GM21381 (cell line): ENCODE results near the gene ANGPTL8.

Experiments
- ATAC-seq: cut with Tn5 transposase; IDR thresholded peaks from one replicate; pipeline ENCODE4 v1.9.1; 2021; ENCODE audit warnings: mild to moderate bottlenecking, moderate library complexity; ENCODE audit not compliant: unreplicated experiment

ANGPTL8 gene

DNA sequence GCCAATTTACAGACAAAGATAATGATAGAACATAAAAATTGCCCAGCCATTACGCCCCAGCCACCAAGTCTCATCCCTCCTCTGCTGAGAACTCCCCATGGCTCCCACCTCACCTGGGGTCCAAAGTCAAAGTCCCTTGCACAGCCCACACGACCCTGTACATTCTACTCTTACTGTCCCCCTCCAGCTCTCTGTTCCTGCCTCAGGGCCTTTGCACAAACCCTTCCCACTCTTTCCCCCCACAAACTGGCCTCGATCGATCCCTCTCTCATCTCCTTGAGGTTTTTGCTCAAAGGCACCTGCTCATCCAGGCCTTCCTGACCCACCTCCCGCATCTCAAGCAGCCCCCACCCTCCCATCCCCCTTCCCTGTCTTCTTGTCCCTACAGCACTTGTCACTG lies 21.6 kb downstream of the ANGPTL8 start:
- no peak for ATAC-seq

DNA sequence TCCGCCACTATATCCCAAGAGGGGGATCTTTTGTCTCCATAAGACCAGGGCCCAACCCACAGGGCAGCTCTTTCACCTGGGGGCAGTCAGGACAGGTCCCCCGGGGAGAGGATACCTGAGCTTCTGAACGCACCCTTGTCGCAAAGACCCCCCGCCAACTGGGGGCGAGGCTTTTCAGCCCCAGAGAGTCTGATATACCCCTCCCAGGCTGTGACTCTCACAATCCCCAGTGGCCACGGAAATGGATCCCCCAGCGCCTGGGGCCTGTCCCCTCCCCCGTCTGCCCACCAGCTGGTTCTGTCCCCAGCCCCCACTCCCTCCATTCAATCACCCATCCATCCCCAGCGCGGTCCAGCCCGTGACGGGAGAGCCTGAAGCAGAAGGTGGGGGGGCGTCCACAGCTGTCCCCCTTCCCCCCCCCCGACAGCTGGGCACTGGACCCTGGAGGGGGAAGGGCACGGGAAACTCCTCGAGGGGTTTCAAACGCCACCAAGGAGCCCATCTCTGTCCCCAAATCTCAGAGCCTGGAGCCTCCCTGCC lies 22.1 kb downstream of the ANGPTL8 start:
- ATAC-seq, result no peak

DNA sequence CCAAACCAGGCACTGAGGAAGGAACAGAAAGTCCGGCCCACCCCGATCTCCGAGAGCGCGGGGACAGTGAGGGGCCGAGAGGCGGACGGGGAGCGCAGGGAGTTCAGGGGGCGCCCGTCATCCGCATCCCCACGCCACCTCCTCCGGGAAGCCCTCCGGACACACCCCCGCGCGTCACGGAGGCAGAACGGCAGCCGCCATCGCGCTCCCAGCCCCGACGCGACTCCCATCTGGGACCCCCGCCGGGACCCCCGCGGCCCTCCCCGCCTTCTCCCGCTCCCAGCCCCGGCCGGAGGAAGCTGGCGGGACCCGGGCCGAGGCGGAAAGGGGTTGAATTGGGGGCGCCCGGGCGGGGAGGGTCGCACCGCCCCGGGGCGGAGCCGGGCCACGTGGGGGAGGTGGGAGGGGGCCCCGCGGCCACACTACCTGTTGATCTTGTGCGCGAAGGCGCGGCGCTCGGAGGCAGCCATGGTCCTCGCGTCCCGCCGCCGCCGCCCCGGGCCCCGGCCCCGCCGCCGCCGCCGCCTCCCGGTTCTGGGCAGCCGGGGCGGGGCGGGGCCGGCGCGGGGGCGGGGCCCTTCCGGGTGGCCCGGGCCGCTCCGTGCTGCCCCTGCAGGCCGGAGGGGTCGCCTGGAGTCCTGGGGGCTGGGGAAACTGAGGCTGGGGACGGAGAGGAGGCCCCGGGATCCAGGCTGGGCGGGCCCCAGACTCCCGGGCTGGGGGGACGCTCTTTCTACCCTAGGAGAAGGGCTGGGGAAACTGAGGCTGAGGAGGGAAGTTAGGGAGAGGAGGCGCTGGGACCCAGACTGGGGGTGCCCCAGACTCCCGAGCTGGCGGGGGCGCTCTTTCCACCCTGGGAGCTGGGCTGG lies 22.8 kb downstream of the ANGPTL8 start, which contains the start of gene DOCK6:
TSS of gene DOCK6 (minus strand) at position 554 of the 869 bp plus-strand sequence. CDS start at position 470, 84 bp downstream.
- ATAC-seq, result no peak

DNA sequence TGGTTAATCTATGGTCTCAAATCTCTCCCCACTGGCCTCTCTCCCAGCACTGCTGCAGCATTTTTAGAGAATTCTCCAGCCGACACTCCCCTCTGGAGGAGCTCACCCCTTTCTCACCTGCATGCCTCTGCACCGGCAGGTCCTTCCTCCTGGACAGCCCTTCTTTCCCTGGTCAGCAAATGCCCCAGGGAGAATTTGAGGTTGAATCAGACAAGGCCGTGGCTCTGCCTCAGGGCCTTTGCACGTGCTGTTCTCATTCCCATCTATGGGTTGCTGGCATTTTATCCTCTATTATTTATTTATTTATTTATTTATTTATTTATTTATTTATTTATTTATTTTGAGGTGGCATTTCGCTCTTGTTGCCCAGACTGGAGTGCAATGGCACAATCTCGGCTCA lies 24.3 kb downstream of the ANGPTL8 start:
- ATAC-seq, result no peak

DNA sequence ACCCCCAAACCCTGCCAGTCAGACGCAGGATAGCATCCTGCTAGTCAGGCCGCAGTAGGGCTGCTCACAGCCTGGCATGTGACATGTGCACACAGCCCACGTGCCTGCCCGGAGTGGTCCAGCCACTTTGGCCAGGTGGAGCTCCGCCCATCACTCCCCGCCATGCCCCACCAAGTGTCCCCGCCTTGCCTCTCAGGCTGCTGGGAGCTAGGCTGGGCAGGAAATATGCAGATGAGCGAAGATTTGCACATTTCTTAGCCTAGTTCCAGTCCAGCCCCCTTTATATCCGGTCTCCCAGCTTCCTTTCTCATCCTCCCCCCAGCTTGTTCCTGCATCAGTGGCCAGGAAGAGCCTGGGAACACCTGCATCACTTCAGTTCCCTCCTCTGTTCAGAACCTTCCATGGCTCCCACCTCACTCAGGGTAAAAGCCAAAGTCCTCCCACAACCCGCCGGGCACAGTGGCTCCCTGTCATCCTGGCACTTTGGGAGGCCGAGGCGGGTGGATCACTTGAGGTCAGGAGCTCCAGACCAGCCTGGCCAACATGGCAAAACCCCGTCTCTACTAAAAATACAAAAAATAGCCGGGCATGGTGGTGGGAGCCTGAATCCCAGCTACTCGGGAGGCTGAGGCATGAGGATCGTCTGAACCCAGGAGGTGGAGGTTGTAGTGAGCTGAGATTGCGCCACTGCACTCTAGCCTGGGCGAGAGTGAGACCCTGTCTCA lies 25.2 kb downstream of the ANGPTL8 start:
- no peak for ATAC-seq

DNA sequence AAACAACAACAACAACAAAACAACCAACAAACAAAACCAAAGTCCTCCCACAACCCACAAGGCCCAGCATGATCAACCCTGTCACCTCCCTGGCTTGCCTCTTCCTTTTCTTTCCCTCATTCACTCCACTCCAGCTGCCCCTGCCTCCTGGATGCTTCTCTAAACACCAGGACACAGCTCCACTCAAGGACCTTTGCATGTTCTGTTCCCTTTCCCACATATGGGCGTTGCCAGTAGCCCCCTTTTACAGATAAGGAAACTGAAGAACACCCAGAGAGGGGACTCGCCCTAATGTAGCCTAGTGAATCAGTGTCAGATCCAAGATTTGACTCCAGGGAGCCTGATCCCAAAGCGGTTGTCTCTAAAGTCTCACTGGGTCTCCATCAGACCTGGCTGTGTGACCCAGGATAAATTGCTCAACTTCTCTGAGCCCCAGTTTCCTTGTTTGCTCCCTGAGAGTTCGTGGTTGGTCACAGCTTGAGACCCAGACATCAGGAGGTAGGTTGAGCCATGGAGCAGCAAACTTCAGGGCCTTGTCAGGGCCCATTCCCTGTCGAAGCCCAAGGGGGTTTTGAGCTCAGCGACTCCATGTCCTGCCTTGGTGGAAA lies 25.9 kb downstream of the ANGPTL8 start:
- ATAC-seq, result no peak

DNA sequence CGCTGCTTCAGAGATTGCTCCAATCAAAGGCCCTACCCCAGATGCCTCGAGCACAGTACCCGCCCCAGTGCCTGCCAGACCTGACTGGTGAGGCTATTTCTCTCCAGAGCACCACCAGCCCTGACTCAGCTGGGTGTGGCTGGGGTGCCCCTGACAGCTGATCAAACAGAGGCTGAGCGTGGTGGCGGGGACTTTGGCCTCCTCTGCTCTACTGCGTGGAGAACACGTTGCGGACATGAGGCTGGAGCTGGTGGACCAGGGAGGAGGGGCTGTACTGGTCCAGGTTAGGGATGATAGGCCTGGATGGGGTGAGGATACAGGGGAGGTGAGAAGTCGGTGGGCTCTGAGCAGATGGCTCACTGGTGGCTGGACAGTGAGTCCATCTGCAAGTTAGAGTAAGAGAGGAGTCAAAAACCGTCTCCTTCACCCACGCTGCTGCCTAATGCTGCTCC lies 26.4 kb downstream of the ANGPTL8 start:
- no peak for ATAC-seq

DNA sequence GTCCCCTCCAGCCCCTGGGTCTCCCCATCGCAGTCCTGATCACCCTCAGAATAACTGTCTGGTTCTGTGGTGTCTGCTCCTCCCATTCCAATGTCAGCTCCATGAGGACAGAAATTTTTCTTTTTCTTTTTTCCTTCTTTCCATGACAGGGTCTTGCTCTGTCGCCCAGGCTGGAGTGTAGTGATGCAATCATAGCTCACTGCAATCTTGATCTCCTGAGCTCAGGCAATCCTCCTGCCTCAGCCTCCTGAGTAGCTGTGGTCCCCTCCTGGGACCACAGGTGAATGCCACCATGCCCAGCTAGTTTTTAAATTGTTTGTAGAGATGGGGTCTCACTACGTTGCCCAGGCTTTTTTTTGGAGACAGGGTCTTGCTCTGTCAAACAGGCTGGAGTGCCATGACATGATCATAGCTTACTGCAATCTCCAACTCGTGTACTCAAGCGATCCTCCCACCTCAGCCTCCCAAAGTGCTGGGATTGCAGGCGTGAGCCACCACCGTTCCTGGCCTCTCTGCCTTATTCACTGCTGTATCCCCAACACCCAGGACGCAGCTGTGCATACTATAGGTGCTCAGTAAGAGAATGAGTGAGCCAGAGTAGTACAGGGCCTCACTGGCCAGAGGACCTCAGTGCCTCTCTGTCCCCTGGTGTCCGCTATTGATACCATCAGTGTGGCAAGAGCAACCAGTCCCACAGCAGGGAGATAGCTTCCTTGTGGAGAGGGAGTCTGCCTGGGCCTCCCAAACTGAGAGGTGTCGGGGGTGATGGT lies 28.1 kb downstream of the ANGPTL8 start:
- no peak for ATAC-seq

DNA sequence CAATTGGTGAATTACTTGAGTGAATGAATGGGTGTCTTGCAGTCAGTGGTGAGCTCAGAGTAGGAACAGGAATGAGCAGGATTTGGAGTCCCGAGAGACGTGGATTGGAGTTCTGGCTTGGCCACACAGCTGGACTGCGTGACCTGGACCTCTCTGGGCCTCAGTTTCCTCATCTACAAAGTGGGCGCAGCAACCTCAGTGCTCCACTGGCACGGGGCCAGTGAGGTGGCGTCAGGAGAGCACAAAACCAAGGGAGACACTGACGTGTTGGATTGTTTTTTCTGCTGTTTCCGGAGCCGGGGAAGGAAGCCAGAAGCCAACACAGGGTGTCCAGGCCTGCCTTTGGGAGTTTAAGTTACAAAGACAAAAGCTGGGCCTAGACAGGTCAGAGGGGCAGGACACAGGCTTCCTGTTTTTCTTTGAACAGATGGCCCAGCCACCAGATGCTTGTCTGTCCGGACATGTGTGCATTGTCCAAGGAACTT lies 29.4 kb downstream of the ANGPTL8 start:
- no peak for ATAC-seq

DNA sequence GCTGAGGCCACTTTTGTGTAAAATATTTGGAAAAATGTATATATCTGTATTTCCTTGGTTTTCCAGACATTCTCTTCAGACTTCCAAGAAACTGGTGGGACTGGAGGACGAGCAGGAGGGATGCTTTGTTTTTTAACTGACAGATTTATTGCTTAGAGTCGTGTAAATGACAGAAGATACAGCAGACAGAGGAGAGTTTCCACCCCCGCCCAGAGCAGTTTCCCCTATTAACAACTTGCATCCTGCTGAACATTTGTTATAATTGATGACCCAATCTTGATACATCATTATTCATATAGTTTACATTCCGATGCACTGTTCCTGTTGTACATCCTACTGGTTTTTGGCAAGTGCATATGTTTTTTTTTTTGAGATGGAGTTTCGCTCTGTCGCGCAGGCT lies 30.0 kb downstream of the ANGPTL8 start:
- ATAC-seq, result no peak

DNA sequence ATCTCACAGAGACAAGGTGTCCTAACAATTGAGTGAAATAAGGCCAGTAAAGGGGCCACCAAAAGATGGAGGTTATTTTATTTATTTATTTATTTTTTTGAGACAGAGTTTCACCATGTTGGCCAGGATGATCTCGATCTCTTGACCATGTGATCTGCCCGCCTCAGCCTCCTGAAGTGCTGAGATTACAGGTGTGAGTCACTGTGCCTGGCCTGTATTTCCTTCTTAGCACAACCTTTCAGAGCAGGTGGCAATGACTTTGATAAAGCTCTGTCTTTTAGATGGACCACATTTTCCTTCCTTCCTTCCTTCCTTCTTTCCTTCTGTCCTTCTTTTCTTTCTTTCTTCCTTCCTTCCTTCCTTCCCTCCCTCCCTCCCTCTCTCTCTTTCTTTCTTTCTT lies 33.9 kb downstream of the ANGPTL8 start:
- ATAC-seq, result no peak

DNA sequence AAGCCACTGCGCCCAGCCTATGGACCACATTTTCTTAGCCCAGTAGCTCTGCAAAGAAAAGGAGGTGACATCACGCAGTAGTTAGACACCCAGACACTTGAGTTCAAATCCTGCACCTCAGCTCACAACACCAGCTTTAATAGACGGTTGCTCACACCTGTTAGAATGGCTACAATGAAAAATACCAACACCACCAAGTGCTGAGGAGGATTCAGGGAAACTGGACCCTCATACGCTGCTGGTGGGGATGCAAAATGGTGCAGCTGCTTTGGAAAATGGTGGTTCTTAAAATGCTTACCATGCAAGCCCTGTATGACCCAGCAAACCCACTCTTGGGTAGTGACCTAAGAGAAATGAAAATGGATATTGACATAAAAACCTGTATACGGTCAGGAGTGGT lies 34.6 kb downstream of the ANGPTL8 start:
- ATAC-seq, result no peak

DNA sequence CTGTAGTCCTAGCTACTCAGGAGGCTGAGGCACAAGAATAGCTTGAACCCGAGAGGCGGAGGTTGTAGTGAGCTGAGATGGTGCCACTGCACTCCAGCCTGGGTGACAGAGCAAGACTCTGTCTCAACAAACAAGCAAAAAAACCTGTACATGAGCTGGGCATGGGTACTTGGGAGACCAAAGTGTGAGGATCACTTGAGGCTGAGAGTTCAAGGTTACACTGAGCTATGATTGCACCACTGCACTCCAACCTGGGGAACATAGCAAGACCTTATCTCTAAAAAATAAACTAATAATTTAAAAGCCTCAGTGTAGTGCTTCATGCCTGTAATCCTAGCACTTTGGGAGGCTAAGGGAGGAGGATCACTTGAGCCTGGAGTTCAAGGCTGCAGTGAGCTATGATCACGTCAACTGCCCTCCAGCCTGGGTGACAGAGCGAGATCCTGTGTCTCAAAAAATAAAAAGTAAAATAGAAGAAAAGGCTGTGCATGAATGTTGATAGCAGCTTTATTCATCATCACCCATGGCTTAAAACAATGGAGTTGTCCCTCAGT lies 35.2 kb downstream of the ANGPTL8 start:
- ATAC-seq, result no peak

DNA sequence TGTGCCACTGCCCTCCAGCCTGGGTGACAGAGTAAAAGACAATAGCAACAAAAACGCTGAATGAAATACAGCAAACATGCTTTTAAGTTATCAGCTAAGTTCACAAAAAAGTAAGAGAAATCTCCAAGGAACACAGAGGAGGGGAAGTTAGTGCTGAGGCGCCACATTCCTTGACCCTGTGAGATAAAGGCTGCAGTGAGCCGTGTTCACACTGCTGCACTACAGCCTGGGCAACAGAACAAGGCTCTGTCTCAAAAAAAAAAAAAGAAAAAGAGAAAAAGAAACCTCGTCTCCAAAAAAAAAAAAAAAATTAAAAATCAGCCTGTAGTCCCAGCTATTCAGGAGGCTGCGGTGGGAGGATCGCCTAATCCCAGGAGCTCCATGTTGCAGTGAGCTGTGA lies 39.3 kb downstream of the ANGPTL8 start:
- ATAC-seq, result no peak

DNA sequence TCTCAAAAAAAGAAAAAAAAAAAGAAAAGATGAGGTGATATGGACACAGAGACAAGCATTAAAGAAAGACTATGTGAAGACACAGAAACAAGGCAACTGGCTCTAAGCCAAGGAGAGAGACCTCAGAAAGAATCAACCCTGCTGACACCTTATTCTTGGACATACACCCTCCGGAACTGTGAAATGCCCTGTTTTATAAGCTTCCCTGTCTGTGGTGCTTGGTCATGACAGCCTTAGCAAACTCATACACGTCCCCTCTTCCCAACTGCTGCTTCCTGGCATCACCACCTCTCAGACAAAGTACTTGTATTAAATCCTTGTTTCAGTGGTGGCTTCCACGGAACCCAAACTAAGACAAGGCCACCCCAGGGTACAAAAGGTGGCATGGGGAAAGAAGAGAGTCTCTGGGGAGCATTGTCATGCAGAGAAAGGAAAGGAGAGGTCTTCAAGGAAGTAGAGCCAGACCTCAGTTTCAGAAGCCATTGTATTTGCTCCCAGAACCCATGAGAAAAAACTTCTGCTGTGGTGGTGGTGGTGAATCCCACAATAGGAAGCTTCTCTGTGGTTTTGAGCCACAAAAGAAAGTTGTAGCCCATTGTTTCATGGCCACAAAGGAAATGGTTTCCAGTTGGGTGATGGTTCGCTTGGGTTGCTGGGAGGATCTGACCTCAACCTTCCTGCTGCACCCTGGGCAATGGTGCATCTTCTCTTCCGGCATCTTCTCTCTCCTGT lies 40.3 kb downstream of the ANGPTL8 start:
- no peak for ATAC-seq

DNA sequence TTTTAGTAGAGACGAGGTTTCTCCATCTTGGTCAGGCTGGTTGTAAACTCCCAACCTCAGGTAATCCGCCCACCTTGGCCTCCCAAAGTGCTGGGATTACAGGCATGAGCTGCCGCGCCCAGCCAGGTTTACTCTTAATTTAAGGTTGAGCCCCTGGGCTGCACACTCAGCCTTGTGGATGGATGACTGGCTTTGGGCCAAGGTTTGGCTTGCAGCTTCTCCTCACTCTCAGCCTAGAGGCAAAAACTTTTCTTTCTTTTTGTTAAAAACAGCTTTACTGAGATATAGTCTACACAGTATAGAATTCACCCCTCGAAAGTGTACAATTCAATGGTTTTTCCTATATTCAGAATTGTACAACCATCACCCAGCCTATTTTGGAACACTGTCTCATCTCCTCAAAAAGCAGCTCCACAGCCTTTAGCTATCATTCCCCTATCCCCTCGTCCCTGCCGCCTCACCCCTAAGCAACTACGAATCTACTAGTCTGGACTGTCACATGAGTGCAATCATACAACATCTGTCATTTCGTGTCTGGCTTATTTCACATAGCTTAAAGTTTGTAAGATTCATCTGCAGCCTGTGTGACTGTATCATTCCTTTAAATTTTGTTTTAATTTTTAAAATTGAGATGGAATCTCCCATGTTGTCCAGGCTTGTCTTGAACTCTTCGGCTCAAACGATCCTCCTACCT lies 42.1 kb downstream of the ANGPTL8 start:
- ATAC-seq, result no peak

DNA sequence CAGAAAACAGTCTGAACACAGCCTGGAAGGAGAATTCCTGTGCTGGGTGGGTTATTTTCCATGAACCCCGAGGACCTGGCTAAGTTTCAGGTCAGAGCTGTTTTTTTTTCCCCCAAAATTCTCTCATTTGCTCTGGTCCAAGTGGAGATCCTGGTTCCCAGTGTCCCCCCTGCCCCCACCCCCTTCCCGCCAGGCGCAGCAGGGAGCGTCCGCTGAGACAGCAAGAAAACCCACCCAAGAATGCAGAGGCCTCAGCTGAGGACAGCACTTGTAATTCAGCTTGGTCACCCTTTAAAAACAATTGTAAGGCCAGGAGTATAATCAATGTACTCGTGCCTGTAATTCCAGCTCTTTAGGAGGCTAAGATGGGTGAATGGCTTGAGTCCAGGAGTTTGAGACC lies 45.1 kb downstream of the ANGPTL8 start:
- no peak for ATAC-seq

DNA sequence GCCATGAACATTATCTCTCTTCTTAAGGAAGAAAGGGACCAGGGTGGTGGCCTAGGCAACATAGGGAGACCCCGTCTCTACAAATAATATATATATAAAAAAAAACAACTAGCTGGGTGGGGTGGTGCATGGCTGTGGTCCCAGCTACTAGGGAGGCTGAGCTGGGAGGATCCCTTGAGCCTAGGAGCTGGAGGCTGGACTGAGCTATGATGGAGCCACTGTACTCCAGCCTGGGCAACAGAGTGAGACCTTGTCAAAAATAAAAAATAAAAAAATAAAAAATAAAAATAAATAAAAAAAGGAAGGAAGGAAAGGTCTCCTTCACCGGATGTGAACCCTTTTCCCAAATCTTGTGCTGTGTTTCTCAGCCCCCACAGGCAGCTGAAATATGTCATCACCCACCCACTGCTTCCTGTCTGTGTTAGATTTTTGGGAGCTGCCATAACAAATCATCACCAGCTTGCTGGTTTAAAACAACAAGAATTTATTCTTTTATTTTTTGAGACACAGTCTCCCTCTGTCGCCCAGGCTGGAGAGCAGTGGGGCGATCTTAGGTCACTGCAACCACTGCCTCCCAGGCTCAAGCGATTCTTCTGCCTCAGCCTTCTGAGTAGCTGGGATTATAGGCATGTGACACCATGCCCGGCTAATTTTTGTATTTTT lies 47.0 kb downstream of the ANGPTL8 start:
- ATAC-seq, result no peak
